B cell (primary cell): Measurements from ENCODE around the gene TLK1. TPM values are rescaled to one million over a fixed set of nuclear protein-coding genes. Genes with fewer than 3 reads are reported as not detected.

Experiments
- ATAC-seq: fragments of 200-7000 bp; cut with Tn5 transposase; one replicate; pipeline ENCODE4 v1.10.0; 2021; ENCODE audit warnings: low read depth, mild to moderate bottlenecking, moderate number of reproducible peaks, moderate library complexity
- CTCF ChIA-PET: fragments of 350-600 bp; sonication (Branson Sonifier 250); formaldehyde crosslinking; loops from one replicate; lab custom pipeline; 2021; ENCODE audit warnings: antibody characterized with exemption, inconsistent platforms; lab: Charles Lee
- POLR2A ChIA-PET: fragments of 350-600 bp; sonication (Branson Sonifier 250); formaldehyde crosslinking; loops from one replicate; lab custom pipeline; 2021; ENCODE audit warnings: antibody characterized with exemption; lab: Charles Lee
- DNase-seq: peaks from one replicate; pipeline ENCODE4 v3.0.0; 2013
- H2AFZ ChIP-seq: 2 replicates; pipeline ENCODE4 v1.6.1; 2012; ENCODE audit warnings: mild to moderate bottlenecking, low read depth, low read length; ENCODE audit not compliant: insufficient read depth, poor library complexity, severe bottlenecking
- H3K27ac ChIP-seq, 2 donors: 1 replicate in 1 of 2; 2 replicates in 1 of 2; pipeline ENCODE4 v1.5.1; 2012 to 2013; ENCODE audit warnings: low read length in 2 of 2, mild to moderate bottlenecking in 2 of 2, moderate library complexity in 1 of 2
- H3K27me3 ChIP-seq, 4 experiments: fragments of 200-600 bp in 1 of 4; sonication (generic) in 1 of 4; replicated peaks in 1 of 4; 1 replicate in 2 of 4; 2 replicates in 2 of 4; pipeline versions ENCODE4 v1.6.1 to v1.7.0; 2013 to 2016; ENCODE audit warnings: low read length in 3 of 4, mild to moderate bottlenecking in 2 of 4, mixed read lengths in 1 of 4, moderate library complexity in 1 of 4; ENCODE audit not compliant: insufficient read depth in 4 of 4, control insufficient read depth in 3 of 4; ENCODE audit errors: control extremely low read depth in 1 of 4
- H3K36me3 ChIP-seq, 2 experiments: replicated peaks in 1 of 2; 1 replicate in 1 of 2; 2 replicates in 1 of 2; pipeline versions ENCODE4 v1.6.1 to v1.7.1; 2013; ENCODE audit warnings: low read length in 1 of 2; ENCODE audit not compliant: insufficient read depth in 2 of 2, control insufficient read depth in 1 of 2; ENCODE audit errors: control extremely low read depth in 1 of 2, extremely low read depth in 1 of 2
- H3K4me1 ChIP-seq, 2 donors: fragments of 200-600 bp in 1 of 2; sonication (generic) in 1 of 2; 1 replicate in 1 of 2; 2 replicates in 1 of 2; pipeline versions ENCODE4 v1.5.1 to v1.6.1; 2013 to 2017; ENCODE audit warnings: low read length in 2 of 2; ENCODE audit not compliant: control insufficient read depth in 2 of 2, insufficient read depth in 2 of 2
- H3K4me2 ChIP-seq: replicated peaks from 2 replicates; pipeline ENCODE3; 2012; ENCODE audit warnings: mild to moderate bottlenecking, low read depth, low read length; ENCODE audit not compliant: poor library complexity, severe bottlenecking
- H3K4me3 ChIP-seq, 5 experiments: fragments of 200-600 bp in 1 of 5; sonication (generic) in 1 of 5; 1 replicate in 3 of 5; 2 replicates in 2 of 5; pipeline versions ENCODE4 v1.5.1 to v1.7.0; 2011 to 2016; ENCODE audit warnings: low read length in 4 of 5, mild to moderate bottlenecking in 4 of 5, low read depth in 2 of 5, control low read depth in 1 of 5, moderate library complexity in 1 of 5; ENCODE audit not compliant: insufficient read depth in 1 of 5; ENCODE audit errors: control extremely low read depth in 1 of 5, extremely low read depth in 1 of 5
- H3K79me2 ChIP-seq: fragments of 200-600 bp; sonication (generic); one replicate; pipeline ENCODE4 v1.6.0; 2016; ENCODE audit warnings: low read length; ENCODE audit not compliant: control insufficient read depth, insufficient read depth
- H3K9ac ChIP-seq: fragments of 200-600 bp; sonication (generic); 2 replicates; pipeline ENCODE4 v1.6.1; 2017; ENCODE audit warnings: mild to moderate bottlenecking, low read length, moderate library complexity
- H3K9me3 ChIP-seq, 3 donors: one replicate each; pipeline versions ENCODE4 v1.6.1 to v1.7.1; 2013; ENCODE audit warnings: low read length in 2 of 3; ENCODE audit not compliant: control insufficient read depth in 2 of 3, insufficient read depth in 1 of 3; ENCODE audit errors: control extremely low read depth in 1 of 3
- H4K20me1 ChIP-seq: 2 replicates; pipeline ENCODE4 v1.6.0; 2012; ENCODE audit warnings: mild to moderate bottlenecking, low read length; ENCODE audit not compliant: insufficient read depth, control insufficient read depth, poor library complexity, severe bottlenecking
- H3K27ac Mint-ChIP-seq: one replicate; pipeline ENCODE4 v1.8.0; 2021; ENCODE audit warnings: mixed read lengths
- H3K27me3 Mint-ChIP-seq: one replicate; pipeline ENCODE4 v1.8.0; 2021; ENCODE audit warnings: mixed read lengths
- H3K4me1 Mint-ChIP-seq: one replicate; pipeline ENCODE4 v1.8.0; 2021; ENCODE audit warnings: mixed read lengths
- H3K4me3 Mint-ChIP-seq: one replicate; pipeline ENCODE4 v1.8.0; 2021; ENCODE audit warnings: mixed read lengths
- H3K9me3 Mint-ChIP-seq: one replicate; pipeline ENCODE4 v1.8.0; 2022; ENCODE audit warnings: mixed read lengths; ENCODE audit not compliant: insufficient read depth
- CTCF ChIP-seq: fragments of 200-600 bp; IDR thresholded peaks from one replicate; pipeline ENCODE4 v1.8.0; 2022; ENCODE audit warnings: antibody characterized with exemption, mild to moderate bottlenecking
- EZH2 ChIP-seq: IDR thresholded peaks from 2 replicates; pipeline ENCODE4 v1.6.1; 2012; ENCODE audit warnings: borderline replicate concordance, low read depth, mild to moderate bottlenecking, moderate library complexity, low read length; ENCODE audit not compliant: insufficient read depth, poor library complexity, severe bottlenecking
- WGBS: methylation state at CpG from one replicate; pipeline ENCODE4 v1.1.5; 2013; ENCODE audit warnings: missing lambda C conversion rate; ENCODE audit not compliant: insufficient coverage; 5-methylcytosine and 5-hydroxymethylcytosine counted together
- intact Hi-C: fragments of 100-400 bp; cut with micrococcal nuclease; formaldehyde crosslinking; loops from one replicate; pipeline ENCODE4 v1.10.0; 2022
- polyA plus RNA-seq: library from polyadenylated mRNA; depleted of rRNA; stranded (reverse); fragments of >200 nt; gene quantifications from 2 replicates; pipeline ENCODE4 v1.2.3, GENCODE V29; 2012
- total RNA-seq, 2 donors: library from RNA; stranded (reverse); fragments of 120-200 nt in 1 of 2; gene quantifications; 1 replicate in 1 of 2; 2 replicates in 1 of 2; pipeline versions ENCODE4 v1.2.3 to v1.2.4, GENCODE V29; 2013 to 2022

The TLK1 gene
- total and polyA plus RNA-seq, 2 donors (not counting 1 experiment from before 2014, with no cell fraction given) = 13.8 to 186 TPM

GRCh38 chr2:171160956-171161740 is 455 bp upstream of the TLK1 start:
- peaks cover 7% of the 10 kb centered on the region for H4K20me1 ChIP-seq
- peak overlapping the region; percentile 98 for H3K4me3 Mint-ChIP-seq
- H3K9me3 Mint-ChIP-seq = no peaks in the 10 kb centered on the region
- peak overlapping the region; percentile 68 to 91 (median 84) for H3K4me3 ChIP-seq
- CTCF ChIA-PET = interaction anchor here (0.7 to 10.3 kb wide), 10 partner anchors 9 to 272 kb away, joined by 3 to 78 read pairs (median 3); no protein-coding TSS in a partner anchor
- no peaks in the 10 kb centered on the region for H3K27me3 ChIP-seq
- peaks cover 54% of the 10 kb centered on the region for H3K79me2 ChIP-seq
- H3K27ac ChIP-seq = peak overlapping the region; percentile 75 to 88
- H3K9me3 ChIP-seq = no peaks in the 10 kb centered on the region
- no peaks in the 10 kb centered on the region for H3K27me3 Mint-ChIP-seq
- peak; percentile 59 for ATAC-seq
- H2AFZ ChIP-seq = peak overlapping the region; percentile 96
- H3K36me3 ChIP-seq = no peaks in the 10 kb centered on the region
- POLR2A ChIA-PET = interaction anchor here (0.5 to 1.9 kb wide), 9 partner anchors 157 to 255 kb away, joined by 3 to 14 read pairs (median 5); no protein-coding TSS in a partner anchor
- peaks cover 46% of the 10 kb centered on the region for H3K4me1 Mint-ChIP-seq
- H3K27ac Mint-ChIP-seq = peak overlapping the region; percentile 94
- TF ChIP-seq EZH2 = no peak
- TF ChIP-seq CTCF = no peak
- peak; percentile 87 for DNase-seq
- H3K9ac ChIP-seq = peak overlapping the region; percentile 81
- under 1% methylated on average over 57 of the region's 65 CpGs for WGBS
- intact Hi-C loops = loop anchor here (1.0 to 5.0 kb wide), 6 partner anchors 46 to 526 kb away; partner anchors contain the start of genes DCAF17, DYNC1I2 and GORASP2
- peak overlapping the region; percentile 75 for H3K4me2 ChIP-seq
- H3K4me1 ChIP-seq = peaks cover 31 to 37% of the 10 kb centered on the region in 2 donors
